Neuronal stem cell (in vitro differentiated cells): ENCODE results near the gene MTM1.

ENCODE experiments used
- DNase-seq: peaks from one replicate; pipeline ENCODE4 v3.0.0-alpha.2; 2013; ENCODE audit warnings: low spot score
- H2AFZ ChIP-seq: one replicate; pipeline ENCODE4 v1.6.1; 2013; ENCODE audit warnings: mild to moderate bottlenecking, low read length, inconsistent platforms
- H2AK5ac ChIP-seq: 2 replicates; pipeline ENCODE4 v1.6.1; 2013; ENCODE audit warnings: low read depth, mild to moderate bottlenecking, inconsistent platforms, low read length, moderate library complexity, mixed read lengths
- H2BK120ac ChIP-seq: 2 replicates; pipeline ENCODE4 v1.6.1; 2013; ENCODE audit warnings: low read depth, mild to moderate bottlenecking, inconsistent platforms, low read length, moderate library complexity, mixed read lengths
- H2BK12ac ChIP-seq: one replicate; pipeline ENCODE4 v1.6.1; 2013; ENCODE audit warnings: low read length, inconsistent platforms
- H2BK15ac ChIP-seq: 2 replicates; pipeline ENCODE4 v1.6.1; 2013; ENCODE audit warnings: mild to moderate bottlenecking, low read length, inconsistent platforms, mixed read lengths
- H2BK5ac ChIP-seq: one replicate; pipeline ENCODE4 v1.6.1; 2013; ENCODE audit warnings: inconsistent platforms, mild to moderate bottlenecking, low read length, moderate library complexity
- H3K14ac ChIP-seq: one replicate; pipeline ENCODE4 v1.6.1; 2013; ENCODE audit warnings: low read length, inconsistent platforms
- H3K18ac ChIP-seq: 2 replicates; pipeline ENCODE4 v1.6.1; 2013; ENCODE audit warnings: low read length, inconsistent platforms
- H3K23ac ChIP-seq: 2 replicates; pipeline ENCODE4 v1.6.1; 2013; ENCODE audit warnings: low read depth, mild to moderate bottlenecking, mixed read lengths, low read length, inconsistent platforms; ENCODE audit not compliant: poor library complexity
- H3K27ac ChIP-seq: replicated peaks from 3 replicates; pipeline ENCODE4 v1.5.1; 2013; ENCODE audit warnings: low read length, inconsistent platforms
- H3K27me3 ChIP-seq, 3 experiments: 2 replicates each; pipeline ENCODE4 v1.6.1; 2013; ENCODE audit warnings: low read length in 3 of 3, mild to moderate bottlenecking in 2 of 3, inconsistent platforms in 1 of 3, low read depth in 1 of 3, mixed read lengths in 1 of 3, moderate library complexity in 1 of 3; ENCODE audit not compliant: control insufficient read depth in 3 of 3, insufficient read depth in 3 of 3
- H3K36me3 ChIP-seq, 2 donors: replicated peaks in 1 of 2; 2 replicates each; pipeline ENCODE4 v1.6.1; 2013; ENCODE audit warnings: low read length in 2 of 2; ENCODE audit not compliant: control insufficient read depth in 2 of 2, insufficient read depth in 2 of 2
- H3K4ac ChIP-seq: 2 replicates; pipeline ENCODE4 v1.6.1; 2013; ENCODE audit warnings: inconsistent platforms, mild to moderate bottlenecking, low read length, moderate library complexity
- H3K4me1 ChIP-seq, 2 donors: 1 replicate in 1 of 2; 2 replicates in 1 of 2; pipeline ENCODE4 v1.6.1; 2013; ENCODE audit warnings: low read length in 2 of 2, low read depth in 1 of 2; ENCODE audit not compliant: control insufficient read depth in 2 of 2, insufficient read depth in 1 of 2
- H3K4me2 ChIP-seq: one replicate; pipeline ENCODE4 v1.6.1; 2013; ENCODE audit warnings: mild to moderate bottlenecking, low read length, inconsistent platforms; ENCODE audit not compliant: insufficient read depth, poor library complexity, severe bottlenecking
- H3K4me3 ChIP-seq, 2 donors: 2 replicates each; pipeline ENCODE4 v1.5.1; 2013; ENCODE audit warnings: low read length in 2 of 2, mild to moderate bottlenecking in 2 of 2, inconsistent platforms in 1 of 2, moderate library complexity in 1 of 2
- H3K79me1 ChIP-seq: one replicate; pipeline ENCODE4 v1.6.1; 2013; ENCODE audit warnings: low read depth, mild to moderate bottlenecking, inconsistent platforms, low read length, moderate library complexity
- H3K9ac ChIP-seq: one replicate; pipeline ENCODE4 v1.6.1; 2013; ENCODE audit warnings: mild to moderate bottlenecking, low read depth, low read length, inconsistent platforms; ENCODE audit not compliant: poor library complexity
- H3K9me3 ChIP-seq, 2 donors: replicated peaks in 1 of 2; 2 replicates each; pipeline versions ENCODE3 to v1.6.1; 2013; ENCODE audit warnings: low read length in 2 of 2, mild to moderate bottlenecking in 2 of 2, inconsistent platforms in 1 of 2, low read depth in 1 of 2, mixed read lengths in 1 of 2, moderate library complexity in 1 of 2; ENCODE audit not compliant: control insufficient read depth in 2 of 2, insufficient read depth in 1 of 2
- H4K8ac ChIP-seq: one replicate; pipeline ENCODE4 v1.6.1; 2013; ENCODE audit warnings: low read depth, mild to moderate bottlenecking, inconsistent platforms, low read length, moderate library complexity
- H4K91ac ChIP-seq: one replicate; pipeline ENCODE4 v1.6.1; 2013; ENCODE audit warnings: low read length, low read depth, mild to moderate bottlenecking, inconsistent platforms; ENCODE audit not compliant: poor library complexity
- WGBS, 2 donors: extraction: QIAGEN DNeasy Blood & Tissue Kit; methylation state at CpG; one replicate each; pipeline ENCODE4 v1.1.7; 2013; ENCODE audit warnings: missing lambda C conversion rate in 2 of 2, mixed read lengths in 1 of 2; ENCODE audit not compliant: insufficient read length in 2 of 2, insufficient replicate concordance in 1 of 2; ENCODE audit errors: extremely low coverage in 2 of 2; 5-methylcytosine and 5-hydroxymethylcytosine counted together

The MTM1 gene

GRCh38 chrX:150648296-150648940, 80.0 kb downstream of the MTM1 start:
- no peak overlapping the region for H3K4me3 ChIP-seq
- no peak overlapping the region for H2BK15ac ChIP-seq
- no peak overlapping the region for H3K18ac ChIP-seq
- no peak overlapping the region for H3K23ac ChIP-seq
- no peak overlapping the region for H2AK5ac ChIP-seq
- no peak overlapping the region for H4K8ac ChIP-seq
- no peaks in the 10 kb centered on the region for H3K9me3 ChIP-seq
- H3K4me2 ChIP-seq: no peak overlapping the region
- no peak overlapping the region for H2BK5ac ChIP-seq
- H3K36me3 ChIP-seq: peaks cover 0 to 3% of the 10 kb centered on the region in 2 donors
- no CpG with 5 or more reads among the region's 4 CpGs for WGBS, 2 donors
- no peaks in the 10 kb centered on the region for H3K27me3 ChIP-seq
- no peak overlapping the region for H2BK12ac ChIP-seq
- no peak overlapping the region for H3K27ac ChIP-seq
- no peak overlapping the region for H3K14ac ChIP-seq
- no peak for DNase-seq
- H3K9ac ChIP-seq: no peak overlapping the region
- peaks cover 0 to 2% of the 10 kb centered on the region in 2 donors for H3K4me1 ChIP-seq
- no peak overlapping the region for H2AFZ ChIP-seq
- H2BK120ac ChIP-seq: no peak overlapping the region
- no peak overlapping the region for H3K4ac ChIP-seq
- no peaks in the 10 kb centered on the region for H3K79me1 ChIP-seq
- H4K91ac ChIP-seq: no peak overlapping the region

- Histone ChIP-seq H3K36me3 (peaks cover 0 to 3% of the 10 kb centered on the region in 2 donors), H3K14ac (no peak overlapping the region), H2AK5ac (no peak overlapping the region), H3K79me1 (no peaks in the 10 kb centered on the region), H4K8ac (no peak overlapping the region), H3K23ac (no peak overlapping the region), H2BK5ac (no peak overlapping the region), H2AFZ (no peak overlapping the region), H3K9me3 (no peaks in the 10 kb centered on the region), H3K4me1 (peaks cover 0 to 2% of the 10 kb centered on the region in 2 donors), H2BK12ac (no peak overlapping the region), H3K18ac (no peak overlapping the region), H2BK120ac (no peak overlapping the region), H4K91ac (no peak overlapping the region), H3K9ac (no peak overlapping the region), H2BK15ac (no peak overlapping the region), H3K4me2 (no peak overlapping the region), H3K27ac (no peak overlapping the region), H3K4ac (no peak overlapping the region), H3K27me3 (no peaks in the 10 kb centered on the region), H3K4me3 (no peak overlapping the region)
- no peak for DNase-seq
- WGBS, 2 donors: no CpG with 5 or more reads among the region's 8 CpGs
These were observed 80.9 kb downstream of the MTM1 start for GRCh38 chrX:150649096-150649870.

GRCh38 chrX:150651906-150652305, 83.5 kb downstream of the MTM1 start:
- no peak overlapping the region for H2AK5ac ChIP-seq

GRCh38 chrX:150655788-150656187, 87.4 kb downstream of the MTM1 start:
- Histone ChIP-seq H4K91ac (no peak overlapping the region), H2BK12ac (no peak overlapping the region), H3K4me2 (no peak overlapping the region), H3K4ac (no peak overlapping the region), H3K4me3 (no peak overlapping the region), H3K27me3 (no peaks in the 10 kb centered on the region), H3K79me1 (no peaks in the 10 kb centered on the region), H3K14ac (no peak overlapping the region), H2BK5ac (no peak overlapping the region), H2BK15ac (no peak overlapping the region), H3K23ac (no peak overlapping the region), H2AK5ac (no peak overlapping the region), H3K27ac (no peak overlapping the region), H2BK120ac (no peak overlapping the region), H3K36me3 (peaks cover 0 to 10% of the 10 kb centered on the region in 2 donors), H3K9me3 (no peaks in the 10 kb centered on the region), H3K9ac (no peak overlapping the region), H3K18ac (no peak overlapping the region), H3K4me1 (no peaks in the 10 kb centered on the region), H2AFZ (no peak overlapping the region), H4K8ac (no peak overlapping the region)
- no peak for DNase-seq
- WGBS, 2 donors: no CpG with 5 or more reads among the region's 2 CpGs

More at GRCh38 chrX:150651906-150652305, 83.5 kb downstream of the MTM1 start:
- H3K18ac ChIP-seq: no peak overlapping the region
- no peak overlapping the region for H2BK5ac ChIP-seq
- H4K8ac ChIP-seq: no peak overlapping the region
- no peak overlapping the region for H3K9ac ChIP-seq
- H3K36me3 ChIP-seq: no peaks in the 10 kb centered on the region
- H2BK120ac ChIP-seq: no peak overlapping the region
- H3K27me3 ChIP-seq: no peaks in the 10 kb centered on the region
- DNase-seq: no peak
- H3K4ac ChIP-seq: no peak overlapping the region
- H3K4me1 ChIP-seq: no peaks in the 10 kb centered on the region
- H3K9me3 ChIP-seq: no peaks in the 10 kb centered on the region
- H3K4me2 ChIP-seq: no peak overlapping the region
- H3K4me3 ChIP-seq: no peak overlapping the region
- no peak overlapping the region for H2AFZ ChIP-seq
- no peak overlapping the region for H3K23ac ChIP-seq
- H3K79me1 ChIP-seq: no peaks in the 10 kb centered on the region
- no peak overlapping the region for H3K27ac ChIP-seq
- H4K91ac ChIP-seq: no peak overlapping the region
- H2BK12ac ChIP-seq: no peak overlapping the region
- no CpG with 5 or more reads among the region's 2 CpGs for WGBS, 2 donors
- no peak overlapping the region for H3K14ac ChIP-seq
- H2BK15ac ChIP-seq: no peak overlapping the region
